Keratinocyte (primary cell): Measurements from ENCODE around the gene MED29. TPM values are rescaled to one million over a fixed set of nuclear protein-coding genes. Genes with fewer than 3 reads are reported as not detected.

Experiments used
- DNase-seq: peaks from one replicate; pipeline ENCODE4 v3.0.0-alpha.2; 2011; ENCODE audit warnings: low read depth, missing footprints, low spot score
- FAIRE-seq: peaks from 2 replicates; lab custom pipeline; 2011; peaks lifted over from hg19 to GRCh38; lab: Jason Lieb, UNC
- H2AFZ ChIP-seq: 2 replicates; pipeline ENCODE4 v1.6.0; 2012; ENCODE audit warnings: low read length, control low read depth, inconsistent platforms; ENCODE audit not compliant: control insufficient read depth
- H3K27ac ChIP-seq: 2 replicates; pipeline ENCODE4 v1.5.1; 2011; ENCODE audit warnings: low read length; ENCODE audit not compliant: control insufficient read depth, insufficient read depth
- H3K27me3 ChIP-seq: 3 replicates; pipeline ENCODE4 v1.6.0; 2011; ENCODE audit warnings: low read length; ENCODE audit not compliant: control insufficient read depth, insufficient read depth; ENCODE audit errors: extremely low read depth
- H3K36me3 ChIP-seq, 2 experiments: 2 replicates in 1 of 2; 3 replicates in 1 of 2; pipeline ENCODE4 v1.5.1; 2011; ENCODE audit warnings: low read length in 2 of 2, mild to moderate bottlenecking in 1 of 2; ENCODE audit not compliant: control insufficient read depth in 2 of 2, insufficient read depth in 2 of 2; ENCODE audit errors: extremely low read depth in 1 of 2
- H3K4me1 ChIP-seq: 3 replicates; pipeline ENCODE4 v1.5.1; 2011; ENCODE audit warnings: low read length; ENCODE audit not compliant: control insufficient read depth, insufficient read depth; ENCODE audit errors: extremely low read depth
- H3K4me2 ChIP-seq: 3 replicates; pipeline ENCODE4 v1.6.0; 2011; ENCODE audit warnings: low read depth, low read length; ENCODE audit not compliant: control insufficient read depth, insufficient read depth; ENCODE audit errors: extremely low read depth
- H3K4me3 ChIP-seq, 3 experiments: fragments of 200-600 bp in 1 of 3; sonication (generic) in 1 of 3; 2 replicates in 2 of 3; 3 replicates in 1 of 3; pipeline ENCODE4 v1.5.1; 2011 to 2016; ENCODE audit warnings: low read length in 3 of 3, mild to moderate bottlenecking in 3 of 3, control low read depth in 2 of 3, inconsistent platforms in 1 of 3, low read depth in 1 of 3, mixed read lengths in 1 of 3, mixed run types in 1 of 3, moderate library complexity in 1 of 3; ENCODE audit not compliant: control insufficient read depth in 2 of 3, insufficient read depth in 2 of 3; ENCODE audit errors: extremely low read depth in 1 of 3
- H3K79me2 ChIP-seq: 2 replicates; pipeline ENCODE4 v1.6.0; 2012; ENCODE audit warnings: low read length; ENCODE audit not compliant: control insufficient read depth, insufficient read depth
- H3K9ac ChIP-seq: 3 replicates; pipeline ENCODE4 v1.6.0; 2011; ENCODE audit warnings: low read length; ENCODE audit not compliant: control insufficient read depth, insufficient read depth; ENCODE audit errors: extremely low read depth
- H3K9me1 ChIP-seq: 3 replicates; pipeline ENCODE4 v1.6.0; 2011; ENCODE audit warnings: low read length; ENCODE audit not compliant: control insufficient read depth, insufficient read depth; ENCODE audit errors: extremely low read depth
- H3K9me3 ChIP-seq: 2 replicates; pipeline ENCODE4 v1.5.1; 2012; ENCODE audit warnings: low read depth, low read length; ENCODE audit not compliant: control insufficient read depth
- H4K20me1 ChIP-seq: 3 replicates; pipeline ENCODE4 v1.6.0; 2011; ENCODE audit warnings: low read length; ENCODE audit not compliant: control insufficient read depth, insufficient read depth; ENCODE audit errors: extremely low read depth
- CTCF ChIP-seq, 3 experiments: IDR thresholded peaks in 1 of 3; conservative IDR thresholded peaks in 1 of 3; optimal IDR thresholded peaks in 1 of 3; 2 replicates in 2 of 3; 3 replicates in 1 of 3; pipeline versions ENCODE3 to v1.5.1; 2011; ENCODE audit warnings: low read length in 3 of 3, mild to moderate bottlenecking in 3 of 3, moderate library complexity in 2 of 3, control low read depth in 1 of 3, inconsistent platforms in 1 of 3; ENCODE audit not compliant: insufficient read depth in 2 of 3; ENCODE audit errors: extremely low read depth in 1 of 3
- EZH2 ChIP-seq: IDR thresholded peaks from one replicate; pipeline ENCODE4 v1.6.1; 2012; ENCODE audit warnings: inconsistent platforms, mild to moderate bottlenecking, low read length, moderate library complexity
- dilution Hi-C: fragments of 300-500 bp; cut with MboI; formaldehyde crosslinking; loops from one replicate; pipeline ENCODE4 v1.7.0; 2020; ENCODE audit warnings: low sequenced_read_pairs; ENCODE audit not compliant: extremely low pct_ligation_motif_present
- polyA plus RNA-seq, 5 experiments: library from polyadenylated mRNA; depleted of rRNA in 3 of 5; stranded (reverse) in 3 of 5; stranded (forward) in 1 of 5; unstranded in 1 of 5; fragments of >200 nt; gene quantifications; 1 replicate in 1 of 5; 2 replicates in 3 of 5; 3 replicates in 1 of 5; pipeline versions ENCODE4 v1.2.1 to v1.2.3, GENCODE V29; 2011 to 2012; ENCODE audit warnings: missing spikeins in 2 of 5, low read depth in 1 of 5, low replicate concordance in 1 of 5

MED29 gene
- polyA plus RNA-seq, 1 donor (not counting 4 experiments of a cell fraction or from before 2014, with no cell fraction given), result 14.7 TPM

DNA sequence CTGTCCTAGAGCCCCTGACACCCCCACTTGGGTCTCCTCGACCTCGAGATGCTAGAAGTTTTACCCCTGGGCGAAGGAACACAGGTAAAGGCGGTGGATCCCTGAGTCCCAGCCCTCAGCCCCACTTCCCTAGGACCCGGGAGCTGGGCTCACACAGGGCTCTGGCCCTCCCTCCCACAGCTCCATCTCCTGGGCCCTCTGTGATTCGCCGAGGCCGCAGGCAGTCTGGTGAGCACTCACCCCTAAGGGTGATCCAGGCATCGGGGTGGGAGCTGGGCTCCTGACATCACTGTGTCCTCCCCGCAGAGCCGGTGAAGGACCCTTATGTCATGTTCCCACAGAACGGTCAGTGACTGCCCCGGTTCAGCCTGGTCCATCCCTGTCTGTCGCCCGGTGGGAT, 29.6 kb downstream of the MED29 start:
- Histone ChIP-seq H3K9me3 (no peaks in the 10 kb centered on the region), H3K4me2 (no peak overlapping the region), H4K20me1 (no peaks in the 10 kb centered on the region), H3K27ac (no peak overlapping the region), H3K4me1 (no peaks in the 10 kb centered on the region), H3K36me3 (peaks cover 8 to 14% of the 10 kb centered on the region in 2 experiments), H2AFZ (no peak overlapping the region), H3K9ac (no peak overlapping the region), H3K4me3 (no peak overlapping the region), H3K79me2 (no peaks in the 10 kb centered on the region), H3K9me1 (no peaks in the 10 kb centered on the region), H3K27me3 (no peaks in the 10 kb centered on the region)
- dilution Hi-C loops, result no loop called here
- no peak for FAIRE-seq
- TF ChIP-seq CTCF (optimal IDR thresholded peaks at IDR 0.05 in 1 of 3, IDR thresholded peaks at IDR 0.05 in 1 of 3, conservative IDR thresholded peaks at IDR 0.05 in 1 of 3; ENCODE audit: extremely low read depth in 1 of 3, insufficient read depth in 2 of 3, low read length in 3 of 3) (no peak), EZH2 (no peak)
- no peak for DNase-seq

- FAIRE-seq (no peak), DNase-seq (no peak)
- Histone ChIP-seq H3K9me1 (no peaks in the 10 kb centered on the region), H3K27ac (no peak overlapping the region), H3K79me2 (no peaks in the 10 kb centered on the region), H3K4me2 (no peak overlapping the region), H2AFZ (no peak overlapping the region), H3K9ac (no peak overlapping the region), H4K20me1 (no peaks in the 10 kb centered on the region), H3K27me3 (no peaks in the 10 kb centered on the region), H3K36me3 (peaks cover 6 to 9% of the 10 kb centered on the region in 2 experiments), H3K4me3 (no peak overlapping the region), H3K4me1 (no peaks in the 10 kb centered on the region), H3K9me3 (no peaks in the 10 kb centered on the region)
- no peak for TF ChIP-seq EZH2
- dilution Hi-C loops, result no loop called here
Measured at GRCh38 chr19:39422020-39422419, 30.8 kb downstream of the MED29 start.
